Myocyte (in vitro differentiated cells): ENCODE results near the gene CPLX4. TPM values are rescaled to one million over a fixed set of nuclear protein-coding genes. Genes with fewer than 3 reads are reported as not detected.

Experiments
- total RNA-seq: library from RNA; depleted of rRNA; stranded (reverse); fragments of >200 nt; gene quantifications from 2 replicates; pipeline ENCODE4 v1.2.3, GENCODE V29; 2014

The CPLX4 gene
- total RNA-seq, 1 donor from 2014 or later, result not detected

Other genes with a start within 250 kb of the CPLX4 start
- 16.1 and 24.3 TPM in 2 replicates for gene SEC11C, start 178.8 kb downstream of the CPLX4 start, total RNA-seq
- gene GRP, start 98.5 kb downstream of the CPLX4 start, total RNA-seq, result not detected in 2 replicates
- gene RAX, start 45.2 kb downstream of the CPLX4 start, total RNA-seq, result not detected in 2 replicates
- gene LMAN1, start 40.6 kb upstream of the CPLX4 start, total RNA-seq, result 136 and 180 TPM in 2 replicates